IMR-90 (cell line): ENCODE results near the gene BRF1. TPM values are rescaled to one million over a fixed set of nuclear protein-coding genes. Genes with fewer than 3 reads are reported as not detected.

Source experiments
- ATAC-seq: fragments of 200-7000 bp; cut with Tn5 transposase; 2 replicates; pipeline ENCODE4 v1.9.1; 2020; ENCODE audit warnings: low read depth, mild to moderate bottlenecking, moderate library complexity
- BruUV-seq: library from RNA; stranded (reverse); fragments of 400-500 nt; replicated peaks from 2 replicates; lab custom pipeline; 2021; lab: Mats Ljungman, UMichigan
- CTCF ChIA-PET: fragments of 300-600 bp; formaldehyde crosslinking; extraction: SDS; loops from one replicate; lab custom pipeline; 2021; ENCODE audit warnings: antibody characterized with exemption; lab: Yijun Ruan, JAX
- POLR2A ChIA-PET: fragments of 300-600 bp; sonication (Branson Sonifier 250); formaldehyde crosslinking; loops from one replicate; lab custom pipeline; 2022; ENCODE audit warnings: antibody characterized with exemption; ENCODE audit not compliant: unreplicated experiment; lab: Charles Lee
- DNase-seq: peaks from one replicate; pipeline ENCODE4 v3.0.0; 2013
- H2AFZ ChIP-seq: replicated peaks from 2 replicates; pipeline ENCODE3; 2013; ENCODE audit warnings: low read length, mild to moderate bottlenecking; ENCODE audit not compliant: poor library complexity
- H2AK5ac ChIP-seq: 2 replicates; pipeline ENCODE4 v1.6.1; 2013; ENCODE audit warnings: low read depth, low read length, inconsistent platforms
- H2AK9ac ChIP-seq: replicated peaks from 2 replicates; pipeline ENCODE3; 2013; ENCODE audit warnings: mild to moderate bottlenecking, low read depth, low read length, moderate library complexity; ENCODE audit not compliant: poor library complexity
- H2BK120ac ChIP-seq: 2 replicates; pipeline ENCODE4 v1.6.1; 2013; ENCODE audit warnings: low read depth, low read length, inconsistent platforms
- H2BK15ac ChIP-seq: 3 replicates; pipeline ENCODE4 v1.6.1; 2013; ENCODE audit warnings: low read depth, low read length, inconsistent platforms
- H2BK20ac ChIP-seq: 2 replicates; pipeline ENCODE4 v1.6.1; 2013; ENCODE audit warnings: low read depth, mild to moderate bottlenecking, inconsistent platforms, low read length, moderate library complexity
- H2BK5ac ChIP-seq: 2 replicates; pipeline ENCODE4 v1.6.1; 2013; ENCODE audit warnings: mild to moderate bottlenecking, low read depth, low read length, inconsistent platforms; ENCODE audit not compliant: poor library complexity, severe bottlenecking
- H3K14ac ChIP-seq: replicated peaks from 2 replicates; pipeline ENCODE4 v1.6.1; 2013; ENCODE audit warnings: low read depth, low read length, inconsistent platforms
- H3K18ac ChIP-seq: 2 replicates; pipeline ENCODE4 v1.6.1; 2013; ENCODE audit warnings: low read depth, low read length, control low read depth
- H3K23ac ChIP-seq: 2 replicates; pipeline ENCODE4 v1.6.1; 2013; ENCODE audit warnings: low read depth, low read length, inconsistent platforms
- H3K27ac ChIP-seq: 2 replicates; pipeline ENCODE4 v1.5.1; 2013; ENCODE audit warnings: mild to moderate bottlenecking, control low read depth, low read length; ENCODE audit not compliant: insufficient read depth
- H3K27me3 ChIP-seq: 2 replicates; pipeline ENCODE4 v1.6.1; 2013; ENCODE audit warnings: low read length; ENCODE audit not compliant: control insufficient read depth, insufficient read depth
- H3K36me3 ChIP-seq: 2 replicates; pipeline ENCODE4 v1.6.1; 2013; ENCODE audit warnings: low read length, mixed read lengths; ENCODE audit not compliant: control insufficient read depth, insufficient read depth
- H3K4ac ChIP-seq: 2 replicates; pipeline ENCODE4 v1.6.1; 2013; ENCODE audit warnings: low read depth, low read length, inconsistent platforms
- H3K4me1 ChIP-seq: 2 replicates; pipeline ENCODE4 v1.6.1; 2013; ENCODE audit warnings: low read length, mixed read lengths; ENCODE audit not compliant: control insufficient read depth, insufficient read depth
- H3K4me2 ChIP-seq: 2 replicates; pipeline ENCODE4 v1.6.1; 2013; ENCODE audit warnings: low read depth, mild to moderate bottlenecking, control low read depth, low read length, moderate library complexity
- H3K4me3 ChIP-seq: 2 replicates; pipeline ENCODE4 v1.5.1; 2013; ENCODE audit warnings: low read depth, mild to moderate bottlenecking, control low read depth, low read length, moderate library complexity; ENCODE audit not compliant: insufficient read depth
- H3K56ac ChIP-seq: 2 replicates; pipeline ENCODE4 v1.6.1; 2013; ENCODE audit warnings: low read length, inconsistent platforms; ENCODE audit not compliant: insufficient read depth; ENCODE audit errors: extremely low read depth
- H3K79me1 ChIP-seq, 2 experiments: 2 replicates each; pipeline ENCODE4 v1.6.1; 2013; ENCODE audit warnings: low read length in 2 of 2, inconsistent platforms in 1 of 2, low read depth in 1 of 2
- H3K9ac ChIP-seq: 2 replicates; pipeline ENCODE4 v1.6.1; 2013; ENCODE audit warnings: low read depth, low read length, control low read depth
- H3K9me1 ChIP-seq: 2 replicates; pipeline ENCODE4 v1.6.1; 2013; ENCODE audit warnings: low read length, inconsistent platforms; ENCODE audit not compliant: insufficient read depth
- H3K9me3 ChIP-seq: 2 replicates; pipeline ENCODE4 v1.6.1; 2013; ENCODE audit warnings: low read length; ENCODE audit not compliant: control insufficient read depth, insufficient read depth
- H4K20me1 ChIP-seq: 2 replicates; pipeline ENCODE4 v1.6.1; 2013; ENCODE audit warnings: low read length, inconsistent platforms; ENCODE audit not compliant: insufficient read depth
- H4K5ac ChIP-seq: 2 replicates; pipeline ENCODE4 v1.6.1; 2013; ENCODE audit warnings: mild to moderate bottlenecking, low read depth, low read length, control low read depth
- H4K8ac ChIP-seq, 2 experiments: 2 replicates each; pipeline ENCODE4 v1.6.1; 2013; ENCODE audit warnings: low read depth in 2 of 2, low read length in 2 of 2, control low read depth in 1 of 2, inconsistent platforms in 1 of 2
- H4K91ac ChIP-seq: 2 replicates; pipeline ENCODE4 v1.6.1; 2013; ENCODE audit warnings: low read depth, low read length, inconsistent platforms; ENCODE audit not compliant: insufficient read depth
- BHLHE40 ChIP-seq: fragments of 150-350 bp; IDR thresholded peaks from 2 replicates; pipeline ENCODE4 v1.6.1; 2016; ENCODE audit warnings: mild to moderate bottlenecking, low read depth, low read length
- CEBPB ChIP-seq: IDR thresholded peaks from 2 replicates; pipeline ENCODE4 v1.6.1; 2012; ENCODE audit warnings: low read depth, low read length, improper control_type of control experiment
- CHD1 ChIP-seq: IDR thresholded peaks from 2 replicates; pipeline ENCODE4 v1.6.1; 2012; ENCODE audit warnings: low read depth, low read length, improper control_type of control experiment
- CTCF ChIP-seq: conservative IDR thresholded peaks from 2 replicates; pipeline ENCODE4 v1.5.1; 2012; ENCODE audit warnings: mild to moderate bottlenecking, low read depth, low read length, improper control_type of control experiment
- FOS ChIP-seq: fragments of 150-350 bp; IDR thresholded peaks from 2 replicates; pipeline ENCODE4 v1.6.1; 2016; ENCODE audit warnings: low read depth, low read length
- MAFK ChIP-seq: IDR thresholded peaks from 2 replicates; pipeline ENCODE4 v1.6.1; 2012; ENCODE audit warnings: low read depth, low read length, improper control_type of control experiment
- MAZ ChIP-seq: IDR thresholded peaks from 2 replicates; pipeline ENCODE4 v1.6.1; 2012; ENCODE audit warnings: low read depth, mild to moderate bottlenecking, low read length, improper control_type of control experiment, moderate library complexity, borderline replicate concordance
- MXI1 ChIP-seq: IDR thresholded peaks from 2 replicates; pipeline ENCODE4 v1.6.1; 2012; ENCODE audit warnings: low read depth, mild to moderate bottlenecking, low read length, moderate library complexity, borderline replicate concordance
- NFE2L2 ChIP-seq: fragments of 150-350 bp; IDR thresholded peaks from 2 replicates; pipeline ENCODE4 v1.6.1; 2016; ENCODE audit warnings: low read depth, mild to moderate bottlenecking, low read length
- POLR2A ChIP-seq: IDR thresholded peaks from 2 replicates; pipeline ENCODE4 v1.6.1; 2012; ENCODE audit warnings: mild to moderate bottlenecking, low read depth, low read length
- RAD21 ChIP-seq: IDR thresholded peaks from 2 replicates; pipeline ENCODE4 v1.6.1; 2012; ENCODE audit warnings: low read length, improper control_type of control experiment
- RCOR1 ChIP-seq: IDR thresholded peaks from 2 replicates; pipeline ENCODE4 v1.6.1; 2012; ENCODE audit warnings: mild to moderate bottlenecking, low read length, improper control_type of control experiment; ENCODE audit not compliant: insufficient replicate concordance
- RFX5 ChIP-seq: IDR thresholded peaks from 2 replicates; pipeline ENCODE4 v1.8.0; 2012; ENCODE audit warnings: low read depth, mild to moderate bottlenecking, low read length, moderate library complexity
- SMC3 ChIP-seq: fragments of 150-350 bp; IDR thresholded peaks from 2 replicates; pipeline ENCODE4 v1.6.1; 2016; ENCODE audit warnings: low read depth, mild to moderate bottlenecking, antibody characterized with exemption, low read length, moderate library complexity
- USF2 ChIP-seq: fragments of 150-350 bp; IDR thresholded peaks from 2 replicates; pipeline ENCODE4 v1.6.1; 2017; ENCODE audit warnings: mild to moderate bottlenecking, antibody characterized with exemption, low read length, low read depth
- WGBS, 2 experiments: methylation state at CpG; one replicate each; pipeline versions ENCODE4 v1.1.5 to v1.1.7; 2013; ENCODE audit warnings: missing lambda C conversion rate in 2 of 2; ENCODE audit not compliant: insufficient read length in 1 of 2; ENCODE audit errors: extremely low coverage in 2 of 2; 5-methylcytosine and 5-hydroxymethylcytosine counted together
- dilution Hi-C: fragments of 300-500 bp; cut with HindIII; formaldehyde crosslinking; loops from one replicate; pipeline ENCODE4 v1.14.3; 2018; ENCODE audit warnings: low sequenced_read_pairs; ENCODE audit not compliant: unreplicated experiment
- in situ Hi-C: fragments of 300-500 bp; cut with MboI; formaldehyde crosslinking; loops from 3 replicates; pipeline ENCODE4 v1.14.3; 2019; ENCODE audit warnings: low sequenced_read_pairs, inconsistent platforms, mixed read lengths
- intact Hi-C: fragments of 100-400 bp; cut with micrococcal nuclease; formaldehyde crosslinking; loops from 2 replicates; pipeline ENCODE4 v1.10.0; 2022
- polyA plus RNA-seq, 3 experiments: library from polyadenylated mRNA; depleted of rRNA; stranded (reverse); fragments of >200 nt; gene quantifications; 2 replicates each; pipeline ENCODE4 v1.2.3, GENCODE V29; 2012; ENCODE audit warnings: low replicate concordance in 1 of 3
- total RNA-seq: library from RNA; depleted of rRNA; stranded (reverse); fragments of >200 nt; gene quantifications from 2 replicates; pipeline ENCODE4 v1.2.3, GENCODE V29; 2012
- TF ChIP-seq, protein P1 (sequence below): fragments of 150-350 bp; IDR thresholded peaks from 2 replicates; pipeline ENCODE4 v1.6.1; 2016; ENCODE audit warnings: low read depth, mild to moderate bottlenecking, low read length, moderate library complexity, borderline replicate concordance

BRF1 gene
- total and polyA plus RNA-seq, 2 of the 4 experiments (the other 2 are of a cell fraction) = 12.4 to 16.7 TPM

GRCh38 chr14:105196265-105196960 lies 104.4 kb downstream of the BRF1 start:
- Histone ChIP-seq H3K4me3 (no peak overlapping the region), H3K4me2 (no peak overlapping the region), H4K5ac (no peak overlapping the region), H3K56ac (no peak overlapping the region), H3K4ac (no peak overlapping the region), H3K9me1 (no peaks in the 10 kb centered on the region), H2AK9ac (no peak overlapping the region), H4K91ac (no peak overlapping the region), H3K27me3 (peaks cover 44% of the 10 kb centered on the region), H2BK15ac (no peak overlapping the region), H2BK5ac (no peak overlapping the region), H3K9ac (no peak overlapping the region), H2AFZ (no peak overlapping the region), H3K18ac (no peak overlapping the region), H4K20me1 (no peaks in the 10 kb centered on the region), H3K27ac (no peak overlapping the region), H3K14ac (no peak overlapping the region), H3K79me1 (no peaks in the 10 kb centered on the region), H2AK5ac (no peak overlapping the region), H2BK20ac (no peak overlapping the region), H4K8ac (no peak overlapping the region), H3K23ac (no peak overlapping the region), H3K36me3 (no peaks in the 10 kb centered on the region), H3K4me1 (peaks cover 10% of the 10 kb centered on the region; the same call in 1 of the 2 replicates), H2BK120ac (no peak overlapping the region), H3K9me3 (no peaks in the 10 kb centered on the region)
- intact Hi-C loops = no loop called here
- in situ Hi-C loops = no loop called here
- ATAC-seq = no peak
- DNase-seq = no peak
- dilution Hi-C loops = no loop called here
- ChIA-PET POLR2A (no interaction called here), CTCF (no interaction called here)
- TF ChIP-seq MXI1 = no peak
- no peak for TF ChIP-seq MAZ
- no peak for TF ChIP-seq CTCF
- TF ChIP-seq RCOR1 = no peak
- TF ChIP-seq RFX5 = no peak
- TF ChIP-seq FOS = no peak
- TF ChIP-seq RAD21 = no peak
- no peak for TF ChIP-seq NFE2L2
- TF ChIP-seq MAFK = no peak
- no peak for TF ChIP-seq POLR2A
- no peak for TF ChIP-seq SMC3
- no peak for TF ChIP-seq USF2
- TF ChIP-seq, protein P1, sequence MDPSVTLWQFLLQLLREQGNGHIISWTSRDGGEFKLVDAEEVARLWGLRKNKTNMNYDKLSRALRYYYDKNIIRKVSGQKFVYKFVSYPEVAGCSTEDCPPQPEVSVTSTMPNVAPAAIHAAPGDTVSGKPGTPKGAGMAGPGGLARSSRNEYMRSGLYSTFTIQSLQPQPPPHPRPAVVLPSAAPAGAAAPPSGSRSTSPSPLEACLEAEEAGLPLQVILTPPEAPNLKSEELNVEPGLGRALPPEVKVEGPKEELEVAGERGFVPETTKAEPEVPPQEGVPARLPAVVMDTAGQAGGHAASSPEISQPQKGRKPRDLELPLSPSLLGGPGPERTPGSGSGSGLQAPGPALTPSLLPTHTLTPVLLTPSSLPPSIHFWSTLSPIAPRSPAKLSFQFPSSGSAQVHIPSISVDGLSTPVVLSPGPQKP = no peak
- TF ChIP-seq BHLHE40 = no peak
- no peak for TF ChIP-seq CEBPB
- no peak for TF ChIP-seq CHD1
- BruUV-seq = no TSS peak
- WGBS, 2 experiments = 21% methylated on average over 13 of the region's 58 CpGs; no CpG with 5 or more reads in 1 of the 2 experiments
